K562 (cell line): Measurements from ENCODE around the gene LAMA1. TPM values are rescaled to one million over a fixed set of nuclear protein-coding genes. Genes with fewer than 3 reads are reported as not detected.

Experiments
- ATAC-seq: fragments of 200-7000 bp; cut with Tn5 transposase; 3 replicates; pipeline ENCODE4 v1.9.1; 2020; ENCODE audit warnings: moderate library complexity
- BruUV-seq: library from RNA; stranded (reverse); fragments of 400-500 nt; replicated peaks from 2 replicates; lab custom pipeline; 2021; lab: Mats Ljungman, UMichigan
- CTCF ChIA-PET: fragments of 300-600 bp; formaldehyde crosslinking; extraction: SDS; loops from one replicate; lab custom pipeline; 2021; ENCODE audit warnings: low intra/inter-chr PET ratio; lab: Yijun Ruan, JAX
- POLR2A ChIA-PET: fragments of 300-600, 350-650 bp; sonication (Branson Sonifier 250); formaldehyde crosslinking; extraction: SDS; loops from one replicate; lab custom pipeline; 2021; ENCODE audit warnings: antibody characterized with exemption, inconsistent platforms; lab: Yijun Ruan, JAX
- DNase-seq, 4 experiments: peaks; one replicate each; pipeline versions ENCODE4 v3.0.0 to v3.0.0-alpha.2; 2011 to 2018; ENCODE audit warnings: low spot score in 3 of 4, mixed read lengths in 3 of 4; ENCODE audit errors: extremely low read depth in 1 of 4
- FAIRE-seq: peaks from 2 replicates; lab custom pipeline; 2011; peaks lifted over from hg19 to GRCh38; lab: Jason Lieb, UNC
- H2AFZ ChIP-seq: 2 replicates; pipeline ENCODE4 v1.6.0; 2011; ENCODE audit warnings: low read depth, low read length, control low read depth, inconsistent platforms
- H3K27ac ChIP-seq: fragments of 200-600 bp; 3 replicates; pipeline ENCODE4 v1.8.0; 2011; ENCODE audit warnings: low read depth, mild to moderate bottlenecking, control low read depth, inconsistent platforms, low read length, moderate library complexity, mixed read lengths; ENCODE audit errors: extremely low read depth
- H3K27me3 ChIP-seq, 2 experiments: fragments of 300-600 bp in 1 of 2; 2 replicates in 1 of 2; 3 replicates in 1 of 2; pipeline versions ENCODE4 v1.6.0 to v1.8.0; 2011; ENCODE audit warnings: inconsistent platforms in 2 of 2, low read length in 2 of 2, mild to moderate bottlenecking in 1 of 2, mixed read lengths in 1 of 2, moderate library complexity in 1 of 2; ENCODE audit not compliant: control insufficient read depth in 2 of 2, insufficient read depth in 2 of 2
- H3K36me3 ChIP-seq: fragments of 300-600 bp; 3 replicates; pipeline ENCODE4 v1.8.0; 2011; ENCODE audit warnings: mild to moderate bottlenecking, low read length, inconsistent platforms; ENCODE audit not compliant: control insufficient read depth, insufficient read depth
- H3K4me1 ChIP-seq, 2 experiments: fragments of 200-600 bp in 1 of 2; replicated peaks in 1 of 2; 2 replicates in 1 of 2; 3 replicates in 1 of 2; pipeline versions ENCODE4 v1.5.1 to v1.8.0; 2011; ENCODE audit warnings: inconsistent platforms in 2 of 2, low read length in 2 of 2, mild to moderate bottlenecking in 1 of 2, mixed read lengths in 1 of 2, moderate library complexity in 1 of 2; ENCODE audit not compliant: control insufficient read depth in 2 of 2, insufficient read depth in 2 of 2
- H3K4me2 ChIP-seq: 2 replicates; pipeline ENCODE4 v1.6.1; 2011; ENCODE audit warnings: low read length, control low read depth, inconsistent platforms, mixed read lengths; ENCODE audit not compliant: insufficient read depth
- H3K4me3 ChIP-seq: fragments of 200-600 bp; sonication (generic), shearing (Covaris generic); 2 replicates; pipeline ENCODE4 v1.5.1; 2016; ENCODE audit warnings: control low read depth, inconsistent platforms
- H3K79me2 ChIP-seq: fragments of 200-600 bp; 3 replicates; pipeline ENCODE4 v1.8.0; 2011; ENCODE audit warnings: low read length, inconsistent platforms; ENCODE audit not compliant: control insufficient read depth, insufficient read depth
- H3K9ac ChIP-seq, 2 experiments: 2 replicates each; pipeline versions ENCODE4 v1.6.0 to v1.6.1; 2011; ENCODE audit warnings: low read depth in 2 of 2, low read length in 2 of 2, control low read depth in 1 of 2, inconsistent platforms in 1 of 2, mild to moderate bottlenecking in 1 of 2, mixed read lengths in 1 of 2; ENCODE audit not compliant: insufficient read depth in 1 of 2
- H3K9me1 ChIP-seq: one replicate; pipeline ENCODE4 v1.6.0; 2011; ENCODE audit warnings: inconsistent platforms, mild to moderate bottlenecking, low read length, moderate library complexity; ENCODE audit not compliant: control insufficient read depth, insufficient read depth
- H3K9me3 ChIP-seq: replicated peaks from 2 replicates; pipeline ENCODE4 v1.5.1; 2011; ENCODE audit warnings: low read depth, low read length, inconsistent platforms; ENCODE audit not compliant: control insufficient read depth, insufficient read depth
- H4K20me1 ChIP-seq: replicated peaks from 2 replicates; pipeline ENCODE4 v1.6.1; 2011; ENCODE audit warnings: low read length, inconsistent platforms, mixed read lengths; ENCODE audit not compliant: control insufficient read depth, insufficient read depth
- DIDO1 ChIP-seq: fragments of 450-650 bp; IDR thresholded peaks from 2 replicates; pipeline ENCODE4 v1.6.1; 2016; ENCODE audit warnings: low read depth, missing biosample characterization, missing genetic modification characterization
- FOXA3 ChIP-seq, 2 experiments: fragments of 450-650 bp in 1 of 2; sonication (generic) in 1 of 2; formaldehyde crosslinking; IDR thresholded peaks in 1 of 2; conservative IDR thresholded peaks in 1 of 2; 2 replicates each; pipeline versions ENCODE4 v1.4.0 to v1.8.0; 2020 to 2022; ENCODE audit warnings: mild to moderate bottlenecking in 2 of 2, missing genetic modification reagents in 1 of 2
- ZNF639 ChIP-seq, 2 experiments: fragments of 200-800 bp in 1 of 2; sonication (Bioruptor generic) in 1 of 2; sonication (generic) in 1 of 2; formaldehyde crosslinking in 1 of 2; IDR thresholded peaks in 1 of 2; conservative IDR thresholded peaks in 1 of 2; 2 replicates each; pipeline versions ENCODE4 v1.5.0 to v1.6.1; 2016 to 2020; ENCODE audit warnings: missing compliant biosample characterization in 1 of 2, missing genetic modification characterization in 1 of 2, missing genetic modification reagents in 1 of 2
- ZNF778 ChIP-seq: fragments of 450-650 bp; formaldehyde crosslinking; IDR thresholded peaks from 2 replicates; pipeline ENCODE4 v1.4.0; 2020; ENCODE audit warnings: mild to moderate bottlenecking, moderate library complexity
- WGBS: fragments of 100-300 bp; shearing (Covaris generic); methylation state at CpG from one replicate; pipeline ENCODE4 v1.1.6; 2016; ENCODE audit warnings: low coverage, mixed read lengths; ENCODE audit not compliant: insufficient coverage; ENCODE audit errors: missing lambda C conversion rate; 5-methylcytosine and 5-hydroxymethylcytosine counted together
- in situ Hi-C: fragments of 300-500 bp; cut with MboI; formaldehyde crosslinking; loops from 4 replicates; pipeline ENCODE4 v1.15.0; 2018; ENCODE audit warnings: inconsistent platforms, mixed read lengths
- intact Hi-C: fragments of 100-400 bp; cut with micrococcal nuclease; formaldehyde crosslinking; loops from 2 replicates; pipeline ENCODE4 v1.14.2; 2022
- polyA plus RNA-seq, 8 experiments: library from polyadenylated mRNA; depleted of rRNA in 4 of 8; stranded (reverse) in 5 of 8; unstranded in 3 of 8; fragments of >200 nt; fragmentation: Nextera tagmentation in 2 of 8; fragmentation: Illumina TruSeq in 1 of 8; extraction: Ambion mirVana in 2 of 8; extraction: Trizol in 1 of 8; gene quantifications; 2 replicates each; pipeline versions ENCODE4 v1.2.1 to v1.2.3, GENCODE V29; 2011 to 2014; ENCODE audit warnings: inconsistent platforms in 1 of 8, missing spikeins in 1 of 8
- total RNA-seq, 7 experiments: library from RNA; depleted of rRNA in 6 of 7; stranded (reverse); fragments of >200 nt in 6 of 7; fragmentation: Illumina TruSeq in 2 of 7; extraction: Trizol in 2 of 7; gene quantifications; 2 replicates each; pipeline versions ENCODE4 v1.2.1 to v1.2.3, GENCODE V29; 2011 to 2021; ENCODE audit warnings: low replicate concordance in 1 of 7

LAMA1 gene
- total and polyA plus RNA-seq, 9 of the 15 experiments (the other 6 are each of a cell fraction or from before 2014, with no cell fraction given): 0.04 TPM; not detected in 8

DNA sequence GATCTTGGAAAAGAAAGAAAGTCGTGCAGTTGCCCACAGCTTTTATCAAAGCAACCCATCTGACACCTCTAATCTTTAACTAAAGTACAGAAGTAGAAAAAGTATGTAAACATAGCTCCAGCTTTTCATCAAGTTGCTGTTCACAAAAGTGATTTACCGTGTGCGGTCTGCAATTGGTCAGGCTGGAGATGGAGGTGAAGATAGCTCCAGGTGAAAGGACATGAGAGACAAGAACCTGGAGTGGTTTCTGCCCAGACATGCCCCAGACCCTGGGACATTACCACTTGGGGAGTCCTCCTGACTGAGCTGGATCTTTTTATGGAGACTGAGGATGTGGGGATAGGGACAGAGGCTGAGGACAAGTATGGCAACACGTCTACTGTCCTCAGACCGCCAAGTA lies 82.7 kb downstream of the LAMA1 start:
- Histone ChIP-seq H3K4me1 (no peaks in the 10 kb centered on the region), H3K27ac (no peak overlapping the region), H3K36me3 (no peaks in the 10 kb centered on the region), H4K20me1 (no peaks in the 10 kb centered on the region), H3K4me2 (no peak overlapping the region), H3K79me2 (no peaks in the 10 kb centered on the region), H3K4me3 (no peak overlapping the region), H3K9ac (no peak overlapping the region), H3K9me3 (no peaks in the 10 kb centered on the region), H2AFZ (no peak overlapping the region), H3K27me3 (peaks cover 3 to 4% of the 10 kb centered on the region in 2 experiments; a peak in 3 of 5 replicates), H3K9me1 (no peaks in the 10 kb centered on the region)
- no peak for ATAC-seq
- intact Hi-C loops (no loop called here), in situ Hi-C loops (loop anchor here (5.0 kb wide), 1 partner anchor 117 kb away; no protein-coding TSS in a partner anchor)
- FAIRE-seq: no peak
- POLR2A ChIA-PET: no interaction called here
- TF ChIP-seq DIDO1 (tag) (no peak), ZNF778 (CRISPR knock-in tag) (no peak)
- DNase-seq: no peak
- 5% methylated on average over 5 of the region's 5 CpGs for WGBS
- CTCF ChIA-PET: no interaction called here
- BruUV-seq: no TSS peak

GRCh38 chr18:7032537-7032936 lies 85.1 kb downstream of the LAMA1 start:
- ChIA-PET POLR2A (no interaction called here), CTCF (no interaction called here)
- H3K36me3 ChIP-seq: no peaks in the 10 kb centered on the region
- H3K9me1 ChIP-seq: no peaks in the 10 kb centered on the region
- peaks cover 3 to 4% of the 10 kb centered on the region in 2 experiments; a peak in 3 of 5 replicates for H3K27me3 ChIP-seq
- no peaks in the 10 kb centered on the region for H4K20me1 ChIP-seq
- no peak for ATAC-seq
- no peaks in the 10 kb centered on the region for H3K79me2 ChIP-seq
- H2AFZ ChIP-seq: no peak overlapping the region
- H3K9ac ChIP-seq: no peak overlapping the region
- no peak overlapping the region for H3K4me3 ChIP-seq
- in situ Hi-C loops (no loop called here), intact Hi-C loops (no loop called here)
- H3K27ac ChIP-seq: no peak overlapping the region
- H3K4me2 ChIP-seq: no peak overlapping the region
- FAIRE-seq: no peak
- TF ChIP-seq ZNF639 (CRISPR knock-in tag; conservative IDR thresholded peaks at IDR 0.05 in 1 of 2, IDR thresholded peaks at IDR 0.05 in 1 of 2): no peak
- TF ChIP-seq FOXA3 (CRISPR knock-in tag; conservative IDR thresholded peaks at IDR 0.05 in 1 of 2, IDR thresholded peaks at IDR 0.05 in 1 of 2): peak in 1 of 2 experiments; percentile 77; a peak in 2 of 4 replicates
- H3K9me3 ChIP-seq: no peaks in the 10 kb centered on the region
- WGBS: 2% methylated on average over 3 of the region's 3 CpGs
- no peaks in the 10 kb centered on the region for H3K4me1 ChIP-seq
- BruUV-seq: no TSS peak
- no peak for DNase-seq
